ENCODE results near the gene SLCO2A1. TPM values are rescaled to one million over a fixed set of nuclear protein-coding genes. Genes with fewer than 3 reads are reported as not detected.

SLCO2A1 gene
- total RNA-seq, 2 donors from 2014 or later: 15.9 to 46.7 TPM

DNA sequence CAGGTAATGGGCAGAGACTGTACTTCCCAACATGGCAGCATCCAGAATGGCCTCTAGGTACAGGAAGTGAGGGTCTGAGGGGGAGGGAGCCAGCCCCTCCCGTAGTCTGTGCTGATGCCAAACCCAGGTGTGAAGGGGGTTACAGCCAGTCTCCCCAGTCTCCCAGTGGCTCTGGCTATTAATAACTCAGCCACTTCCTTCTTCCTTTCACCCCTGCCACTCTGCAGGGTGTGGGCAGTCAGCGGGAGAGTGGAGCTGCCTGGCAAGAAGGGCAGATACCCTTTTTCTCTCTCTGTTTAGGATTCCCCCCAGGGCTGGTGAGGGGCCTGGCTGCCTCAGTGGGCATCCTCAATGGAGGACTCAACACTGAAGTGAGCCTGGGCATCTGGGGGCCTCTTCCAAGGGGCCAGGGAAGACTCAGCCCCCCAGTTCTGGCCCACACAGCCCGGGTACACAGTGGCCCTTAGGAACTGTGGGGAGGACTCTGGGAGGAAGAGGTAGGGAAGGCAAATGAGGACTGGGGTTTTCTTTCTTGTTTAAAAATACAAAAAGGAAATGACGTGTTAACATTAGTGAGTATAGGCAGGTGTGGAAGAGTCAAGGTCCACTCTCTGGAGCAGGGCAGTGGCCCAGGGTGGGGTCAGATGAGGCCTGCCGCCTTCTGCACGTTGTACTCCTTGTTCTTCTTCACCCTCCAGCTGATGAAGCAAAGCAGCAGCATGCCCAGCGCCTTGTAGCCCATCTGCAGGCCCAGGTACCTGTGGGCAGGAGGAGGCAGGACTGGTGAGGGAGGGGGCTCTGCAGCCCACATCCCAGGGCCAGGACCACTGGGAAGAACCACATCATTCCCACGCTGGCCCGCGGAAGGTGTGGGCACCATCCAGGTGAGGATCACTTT, 95.4 kb downstream of the SLCO2A1 start:
- Histone ChIP-seq H3K9me3 (no peaks in the 10 kb centered on the region), H3K4me1 (replicated peaks) (peaks cover 3% of the 10 kb centered on the region), H3K27me3 (replicated peaks; ENCODE audit: insufficient read depth) (no peaks in the 10 kb centered on the region), H3K27ac (no peak overlapping the region), H3K36me3 (no peaks in the 10 kb centered on the region), H3K4me3 (no peak overlapping the region)
- no peak for DNase-seq (ENCODE audit: low spot score)
- 88% methylated on average over 10 of the region's 10 CpGs for WGBS
- intact Hi-C loops (cut with DNase I): loop anchor here (5.0 to 10.0 kb wide), 3 partner anchors 278 to 540 kb away; no protein-coding TSS in a partner anchor
- TF ChIP-seq POLR2AphosphoS5 (IDR thresholded peaks at IDR 0.05) (no peak), POLR2A (IDR thresholded peaks at IDR 0.05) (no peak), CTCF (IDR thresholded peaks at IDR 0.05) (no peak)

GRCh38 chr3:133933097-133934024, 96.4 kb downstream of the SLCO2A1 start:
- H3K36me3 ChIP-seq: no peaks in the 10 kb centered on the region
- intact Hi-C loops (cut with DNase I): loop anchor here (5.0 to 10.0 kb wide), 3 partner anchors 279 to 541 kb away; no protein-coding TSS in a partner anchor
- no peak for DNase-seq (ENCODE audit: low spot score)

DNA sequence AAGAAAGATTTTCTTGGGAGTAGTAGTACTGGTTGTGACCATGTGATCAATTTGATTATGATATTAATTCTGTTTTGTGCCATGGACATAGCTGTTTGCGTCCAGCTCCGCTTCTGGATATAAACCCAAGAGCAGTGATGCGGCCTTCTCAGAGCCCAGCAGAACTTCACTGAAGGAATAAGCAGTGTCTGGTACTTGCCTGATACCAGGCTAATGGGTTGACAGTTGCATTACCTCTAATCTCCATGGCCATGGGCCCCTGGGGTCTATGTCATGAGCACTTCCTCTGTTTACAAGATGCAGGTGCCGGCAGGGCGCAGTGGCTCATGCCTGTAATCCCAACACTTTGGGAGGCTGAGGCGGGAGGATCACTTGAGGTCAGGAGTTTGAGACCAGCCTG, 97.7 kb downstream of the SLCO2A1 start:
- 96% methylated on average over 6 of the region's 6 CpGs for whole genome bisulfite sequencing
- no peak overlapping the region for H3K4me3 ChIP-seq
- intact Hi-C loops (cut with DNase I): loop anchor here (5.0 to 10.0 kb wide), 3 partner anchors 280 to 543 kb away; no protein-coding TSS in a partner anchor
- DNase-seq (ENCODE audit: low spot score): no peak
- H3K36me3 ChIP-seq: no peaks in the 10 kb centered on the region
- TF ChIP-seq POLR2AphosphoS5 (IDR thresholded peaks at IDR 0.05) (no peak), CTCF (IDR thresholded peaks at IDR 0.05) (no peak), POLR2A (IDR thresholded peaks at IDR 0.05) (no peak)
- H3K9me3 ChIP-seq: no peaks in the 10 kb centered on the region
- H3K27me3 ChIP-seq (replicated peaks; ENCODE audit: insufficient read depth): no peaks in the 10 kb centered on the region
- no peak overlapping the region for H3K27ac ChIP-seq
- H3K4me1 ChIP-seq (replicated peaks): peaks cover 3% of the 10 kb centered on the region

More at GRCh38 chr3:133933097-133934024, 96.4 kb downstream of the SLCO2A1 start:
- WGBS: 90% methylated on average over 9 of the region's 9 CpGs
- TF ChIP-seq POLR2AphosphoS5 (IDR thresholded peaks at IDR 0.05): no peak
- TF ChIP-seq CTCF (IDR thresholded peaks at IDR 0.05): no peak
- TF ChIP-seq POLR2A (IDR thresholded peaks at IDR 0.05): no peak
- H3K9me3 ChIP-seq: no peaks in the 10 kb centered on the region
- H3K4me3 ChIP-seq: no peak overlapping the region
- H3K4me1 ChIP-seq (replicated peaks): peaks cover 3% of the 10 kb centered on the region
- no peak overlapping the region for H3K27ac ChIP-seq
- H3K27me3 ChIP-seq (replicated peaks; ENCODE audit: insufficient read depth): no peaks in the 10 kb centered on the region

DNA sequence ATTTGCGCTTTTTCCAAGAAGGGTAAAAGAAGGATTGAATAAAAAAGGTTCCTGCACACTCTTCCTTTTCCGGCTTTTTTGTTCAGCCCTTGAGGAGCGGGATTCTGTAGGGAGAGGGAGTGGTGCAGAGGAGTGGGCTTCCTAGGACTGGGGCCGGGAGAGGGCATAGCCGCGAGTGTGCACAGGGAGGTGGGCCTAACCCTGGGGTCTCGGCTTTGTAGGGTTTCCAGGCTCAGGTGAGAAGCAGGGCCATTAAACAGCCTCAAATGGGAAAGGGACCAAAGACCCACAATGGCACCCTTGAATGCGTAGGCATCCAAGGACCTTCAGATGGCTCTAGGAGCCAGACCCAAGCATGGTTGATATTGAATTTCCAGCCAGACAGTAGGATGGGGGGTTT, 98.6 kb downstream of the SLCO2A1 start:
- 95% methylated on average over 8 of the region's 8 CpGs for WGBS
- TF ChIP-seq POLR2AphosphoS5 (IDR thresholded peaks at IDR 0.05) (no peak), POLR2A (IDR thresholded peaks at IDR 0.05) (no peak), CTCF (IDR thresholded peaks at IDR 0.05) (no peak)
- DNase-seq (ENCODE audit: low spot score): no peak
- no peaks in the 10 kb centered on the region for H3K9me3 ChIP-seq
- intact Hi-C loops (cut with DNase I): loop anchor here (5.0 to 10.0 kb wide), 3 partner anchors 281 to 544 kb away; no protein-coding TSS in a partner anchor
- H3K27me3 ChIP-seq (replicated peaks; ENCODE audit: insufficient read depth): no peaks in the 10 kb centered on the region
- H3K27ac ChIP-seq: no peak overlapping the region
- peaks cover 3% of the 10 kb centered on the region for H3K4me1 ChIP-seq (replicated peaks)
- H3K36me3 ChIP-seq: no peaks in the 10 kb centered on the region
- no peak overlapping the region for H3K4me3 ChIP-seq
